HUES64 (cell line): Measurements from ENCODE around the gene APP.

Source experiments
- H3K27ac ChIP-seq: 2 replicates; pipeline ENCODE4 v1.7.0; 2013; ENCODE audit warnings: low read depth, low read length, inconsistent platforms
- H3K27me3 ChIP-seq: 2 replicates; pipeline ENCODE4 v1.6.1; 2013; ENCODE audit warnings: mild to moderate bottlenecking, low read length; ENCODE audit not compliant: insufficient read depth
- H3K36me3 ChIP-seq: 2 replicates; pipeline ENCODE4 v1.6.1; 2013; ENCODE audit warnings: mild to moderate bottlenecking, low read length; ENCODE audit not compliant: insufficient read depth
- H3K4me1 ChIP-seq: 2 replicates; pipeline ENCODE4 v1.6.1; 2013; ENCODE audit warnings: mild to moderate bottlenecking, low read length, moderate library complexity; ENCODE audit not compliant: insufficient read depth
- H3K4me3 ChIP-seq: 2 replicates; pipeline ENCODE4 v1.5.1; 2013; ENCODE audit warnings: mild to moderate bottlenecking, low read length, moderate library complexity
- H3K9ac ChIP-seq: 2 replicates; pipeline ENCODE4 v1.6.1; 2013; ENCODE audit warnings: mild to moderate bottlenecking, low read depth, low read length
- H3K9me3 ChIP-seq: 2 replicates; pipeline ENCODE4 v1.6.1; 2013; ENCODE audit warnings: low read depth, low read length; ENCODE audit not compliant: insufficient read depth
- WGBS: fragments of 150-250, 120-280 bp; methylation state at CpG from one replicate; pipeline ENCODE4 v1.1.7; 2013; ENCODE audit warnings: missing lambda C conversion rate; 5-methylcytosine and 5-hydroxymethylcytosine counted together

The APP gene

DNA sequence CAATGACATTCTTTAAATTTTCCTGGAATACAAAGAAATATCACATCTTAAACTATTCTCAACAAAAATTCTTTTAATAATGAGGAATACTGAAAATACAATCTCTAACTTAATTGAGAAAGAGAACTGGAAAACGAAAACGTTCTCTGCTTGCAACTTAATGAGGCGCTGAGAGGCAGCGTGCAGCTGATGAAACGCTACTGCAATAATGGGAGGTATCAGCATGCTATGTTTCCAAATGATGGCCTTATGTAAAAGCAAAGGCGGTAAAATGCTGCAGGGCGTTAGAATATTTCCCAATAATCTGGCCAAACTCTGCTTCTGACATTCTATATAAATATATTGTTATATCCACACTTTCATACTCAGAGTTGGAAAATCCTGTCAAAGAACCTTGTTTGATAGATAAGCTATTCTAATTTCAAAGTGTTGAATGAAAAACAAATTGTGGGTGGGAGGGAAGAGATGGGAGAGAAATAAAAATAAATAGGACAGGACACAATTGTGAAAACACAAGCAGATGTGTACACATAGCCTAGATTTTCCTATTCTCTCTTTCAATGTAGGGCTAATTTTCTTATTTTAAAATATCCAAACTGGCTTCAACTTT is 70.9 kb downstream of the APP start:
- Histone ChIP-seq H3K27me3 (no peaks in the 10 kb centered on the region), H3K9ac (no peak overlapping the region), H3K4me1 (peaks cover 39% of the 10 kb centered on the region), H3K9me3 (no peaks in the 10 kb centered on the region), H3K4me3 (no peak overlapping the region), H3K27ac (no peak overlapping the region), H3K36me3 (peaks cover 10% of the 10 kb centered on the region)
- WGBS = 89% methylated on average over 6 of the region's 7 CpGs

DNA sequence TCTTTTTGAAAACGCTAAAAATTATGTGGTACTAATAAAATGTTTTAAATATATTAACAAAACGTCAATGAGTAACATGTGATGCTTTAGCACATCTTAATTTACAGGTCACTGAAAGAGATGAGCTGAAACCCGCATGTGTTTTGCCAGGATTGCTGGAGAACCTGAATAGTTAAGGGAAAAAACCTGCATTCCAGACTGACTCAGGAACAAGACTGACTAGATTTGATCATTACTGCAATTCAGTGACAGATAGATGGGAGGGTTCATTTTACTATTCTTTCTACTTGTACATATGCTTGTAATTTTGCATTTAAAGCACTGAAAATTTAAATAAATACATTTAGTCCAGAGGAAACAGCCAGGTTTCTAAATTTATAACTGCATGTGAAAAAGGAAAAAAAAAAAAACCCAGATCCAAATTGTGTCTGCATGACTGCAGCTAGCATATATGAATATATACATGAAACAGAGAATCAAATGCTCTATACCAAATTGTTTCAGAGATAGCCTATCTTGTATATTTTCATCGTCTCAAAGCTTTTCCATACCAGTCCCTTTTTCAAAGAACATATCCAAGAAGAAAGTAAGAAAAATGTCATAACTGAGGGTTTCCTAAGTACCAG is 71.7 kb downstream of the APP start:
- WGBS = 88% methylated on average over 3 of the region's 4 CpGs
- Histone ChIP-seq H3K36me3 (peaks cover 8% of the 10 kb centered on the region), H3K4me1 (peaks cover 37% of the 10 kb centered on the region), H3K27ac (no peak overlapping the region), H3K4me3 (no peak overlapping the region), H3K27me3 (no peaks in the 10 kb centered on the region), H3K9ac (no peak overlapping the region), H3K9me3 (no peaks in the 10 kb centered on the region)

DNA sequence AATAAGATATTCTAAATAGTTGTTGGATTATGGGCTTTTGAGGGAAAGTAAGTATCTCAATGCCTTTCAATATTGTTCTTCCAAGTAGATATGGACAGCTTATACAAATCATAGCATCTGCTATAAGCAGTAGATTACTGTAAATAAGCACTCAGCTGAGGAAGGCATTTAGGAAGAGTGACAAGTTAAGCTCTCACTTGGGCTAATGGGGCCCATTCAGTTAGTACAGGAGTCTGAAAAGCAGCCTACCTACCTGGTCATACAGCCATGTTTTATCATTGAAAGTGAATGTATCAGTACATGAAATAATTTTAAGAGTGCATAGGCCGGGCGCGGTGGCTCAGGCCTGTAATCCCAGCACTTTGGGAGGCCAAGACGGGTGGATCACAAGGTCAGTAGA is 73.1 kb downstream of the APP start:
- Histone ChIP-seq H3K9ac (no peak overlapping the region), H3K9me3 (no peaks in the 10 kb centered on the region), H3K36me3 (peaks cover 3% of the 10 kb centered on the region), H3K4me1 (peaks cover 48% of the 10 kb centered on the region), H3K4me3 (no peak overlapping the region), H3K27me3 (no peaks in the 10 kb centered on the region), H3K27ac (no peak overlapping the region)
- 98% methylated on average over 4 of the region's 4 CpGs for WGBS

DNA sequence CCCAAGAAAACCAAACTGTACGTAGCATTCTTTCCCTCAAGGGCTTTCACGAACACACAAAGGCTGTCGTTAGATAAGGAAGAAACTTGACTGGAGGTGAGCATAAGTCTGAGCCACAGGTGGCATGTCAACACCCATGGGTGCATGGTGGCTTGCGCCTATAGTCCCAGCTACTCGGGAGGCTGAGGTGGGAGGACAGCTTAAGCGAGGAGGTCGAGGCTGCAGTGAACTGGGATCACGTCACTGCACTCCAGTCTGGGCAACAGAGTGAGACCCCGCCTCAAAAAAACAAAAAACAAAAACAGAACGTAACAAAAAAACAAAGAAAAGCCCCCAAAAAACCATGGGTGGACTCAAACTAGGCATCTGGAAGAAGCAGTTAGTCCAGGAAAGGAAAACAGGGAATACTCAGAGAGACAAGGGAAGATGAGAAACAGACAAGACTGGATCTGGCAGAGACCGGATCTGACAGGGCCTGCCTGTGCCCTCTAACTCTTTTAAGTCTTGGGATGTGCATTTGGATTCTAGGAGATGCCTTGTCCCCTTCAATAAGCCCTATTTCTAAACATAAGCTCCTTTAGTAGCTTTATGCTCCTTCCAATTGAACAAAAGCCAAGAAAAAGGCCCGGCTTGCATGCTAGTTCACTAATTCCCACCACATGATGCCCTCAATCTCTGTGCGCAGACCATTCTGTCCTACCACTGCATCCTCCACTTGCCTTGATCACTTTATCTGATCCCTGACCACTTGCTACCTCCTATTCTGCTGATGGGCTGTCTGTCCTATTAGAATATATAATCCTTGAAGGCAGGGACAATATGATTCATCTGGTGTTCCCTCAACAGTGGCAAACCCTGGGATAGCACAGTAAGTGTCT is 73.8 kb downstream of the APP start:
- no peak overlapping the region for H3K9ac ChIP-seq
- peaks cover 3% of the 10 kb centered on the region for H3K36me3 ChIP-seq
- no peaks in the 10 kb centered on the region for H3K9me3 ChIP-seq
- no peaks in the 10 kb centered on the region for H3K27me3 ChIP-seq
- 95% methylated on average over 13 of the region's 13 CpGs for WGBS
- H3K27ac ChIP-seq = no peak overlapping the region
- H3K4me3 ChIP-seq = no peak overlapping the region
- H3K4me1 ChIP-seq = peaks cover 55% of the 10 kb centered on the region

DNA sequence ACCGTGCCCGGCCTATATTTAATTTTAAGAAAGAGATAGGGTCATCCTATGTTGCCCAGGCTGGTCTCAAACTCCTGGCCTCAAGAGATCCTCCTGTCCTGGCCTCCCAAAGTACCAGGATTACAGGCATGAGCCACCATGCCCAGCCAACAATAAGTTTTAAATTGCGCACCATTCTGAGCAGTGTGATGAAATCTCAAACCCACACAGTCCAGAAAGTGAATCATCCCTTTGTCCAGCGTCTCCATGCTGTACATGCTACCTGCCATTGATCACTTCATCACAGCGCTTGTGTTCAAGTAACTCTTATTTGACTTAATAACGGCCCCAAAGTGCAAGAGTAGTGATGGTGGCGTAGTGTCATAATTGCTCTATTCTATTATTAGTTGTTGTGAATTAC is 75.4 kb downstream of the APP start:
- peaks cover 58% of the 10 kb centered on the region for H3K4me1 ChIP-seq
- H3K9ac ChIP-seq = no peak overlapping the region
- no peak overlapping the region for H3K27ac ChIP-seq
- WGBS = 93% methylated on average over 6 of the region's 7 CpGs
- H3K36me3 ChIP-seq = peaks cover 4% of the 10 kb centered on the region
- no peaks in the 10 kb centered on the region for H3K9me3 ChIP-seq
- no peaks in the 10 kb centered on the region for H3K27me3 ChIP-seq
- H3K4me3 ChIP-seq = no peak overlapping the region

DNA sequence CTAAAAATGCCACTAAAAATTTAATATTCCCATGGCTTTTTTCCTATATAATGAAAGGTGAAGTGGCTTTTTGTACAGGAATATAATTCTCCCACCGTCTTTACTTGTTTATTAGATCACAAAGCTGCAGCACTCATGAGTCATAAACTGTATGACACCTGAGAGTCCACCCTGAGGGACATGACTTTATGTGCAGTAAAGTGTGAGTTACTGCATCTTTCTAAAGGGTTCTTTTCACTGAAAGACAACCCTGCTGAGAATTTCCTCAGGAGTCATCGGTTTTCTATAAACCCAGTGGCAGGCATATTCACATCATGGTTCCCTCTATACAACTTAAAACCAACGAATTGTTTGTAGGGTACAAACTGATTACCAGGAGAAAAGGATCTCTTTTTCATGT is 77.4 kb downstream of the APP start:
- H3K9me3 ChIP-seq = no peaks in the 10 kb centered on the region
- no peak overlapping the region for H3K4me3 ChIP-seq
- peak overlapping the region; percentile 42; the same call in 1 of the 2 replicates for H3K27ac ChIP-seq
- H3K9ac ChIP-seq = no peak overlapping the region
- H3K27me3 ChIP-seq = no peaks in the 10 kb centered on the region
- 65% methylated on average over 3 of the region's 3 CpGs for WGBS
- peaks cover 24% of the 10 kb centered on the region for H3K36me3 ChIP-seq
- H3K4me1 ChIP-seq = peaks cover 39% of the 10 kb centered on the region

DNA sequence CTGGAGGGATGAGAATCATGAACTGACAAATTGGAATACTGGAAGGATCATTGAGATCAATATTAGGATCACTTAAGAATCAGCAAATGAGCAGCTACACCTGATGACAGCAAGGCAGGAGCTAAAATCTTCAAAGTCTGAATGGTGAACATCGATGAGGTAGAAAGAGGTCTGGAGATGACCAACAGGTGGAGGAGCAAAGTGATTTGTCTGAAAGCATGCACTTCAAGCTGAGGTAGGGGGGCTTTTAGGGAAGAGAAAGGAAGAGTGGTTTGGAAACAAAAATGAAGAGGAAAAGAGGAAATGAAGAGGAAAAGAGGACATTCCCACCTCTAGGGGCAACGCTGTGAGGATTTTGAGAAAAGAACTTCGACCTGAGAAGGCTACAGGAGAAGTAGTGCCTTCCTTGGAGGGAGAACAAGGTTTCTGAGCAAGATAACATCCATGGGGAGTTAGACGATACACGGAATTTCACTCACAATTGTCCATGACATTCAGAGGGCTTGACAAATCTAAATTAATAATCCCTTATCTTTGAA is 79.0 kb downstream of the APP start:
- Histone ChIP-seq H3K4me3 (no peak overlapping the region), H3K27me3 (no peaks in the 10 kb centered on the region), H3K9me3 (no peaks in the 10 kb centered on the region), H3K4me1 (peaks cover 39% of the 10 kb centered on the region), H3K27ac (peak overlapping the region; percentile 18; the same call in 1 of the 2 replicates), H3K9ac (no peak overlapping the region), H3K36me3 (peaks cover 38% of the 10 kb centered on the region)
- 87% methylated on average over 5 of the region's 5 CpGs for WGBS

DNA sequence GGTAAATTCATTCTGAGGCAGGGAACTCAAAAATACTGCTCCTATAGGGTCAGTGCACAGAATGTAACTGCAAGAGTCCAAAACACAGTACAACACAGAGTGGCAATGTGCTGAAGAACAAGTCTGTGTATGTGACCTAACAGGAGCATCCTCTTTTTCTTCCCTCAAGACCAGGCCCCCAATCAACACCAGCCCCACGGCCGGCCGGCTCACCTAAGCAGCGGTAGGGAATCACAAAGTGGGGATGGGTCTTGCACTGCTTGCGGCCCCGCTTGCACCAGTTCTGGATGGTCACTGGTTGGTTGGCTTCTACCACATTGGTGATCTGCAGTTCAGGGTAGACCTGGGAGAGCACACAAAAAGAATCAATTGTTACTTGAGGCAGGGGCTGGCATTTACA is 80.8 kb downstream of the APP start:
- WGBS = 94% methylated on average over 6 of the region's 6 CpGs
- Histone ChIP-seq H3K4me3 (no peak overlapping the region), H3K9ac (no peak overlapping the region), H3K9me3 (no peaks in the 10 kb centered on the region), H3K4me1 (peaks cover 36% of the 10 kb centered on the region), H3K36me3 (peaks cover 49% of the 10 kb centered on the region), H3K27ac (no peak overlapping the region), H3K27me3 (no peaks in the 10 kb centered on the region)

DNA sequence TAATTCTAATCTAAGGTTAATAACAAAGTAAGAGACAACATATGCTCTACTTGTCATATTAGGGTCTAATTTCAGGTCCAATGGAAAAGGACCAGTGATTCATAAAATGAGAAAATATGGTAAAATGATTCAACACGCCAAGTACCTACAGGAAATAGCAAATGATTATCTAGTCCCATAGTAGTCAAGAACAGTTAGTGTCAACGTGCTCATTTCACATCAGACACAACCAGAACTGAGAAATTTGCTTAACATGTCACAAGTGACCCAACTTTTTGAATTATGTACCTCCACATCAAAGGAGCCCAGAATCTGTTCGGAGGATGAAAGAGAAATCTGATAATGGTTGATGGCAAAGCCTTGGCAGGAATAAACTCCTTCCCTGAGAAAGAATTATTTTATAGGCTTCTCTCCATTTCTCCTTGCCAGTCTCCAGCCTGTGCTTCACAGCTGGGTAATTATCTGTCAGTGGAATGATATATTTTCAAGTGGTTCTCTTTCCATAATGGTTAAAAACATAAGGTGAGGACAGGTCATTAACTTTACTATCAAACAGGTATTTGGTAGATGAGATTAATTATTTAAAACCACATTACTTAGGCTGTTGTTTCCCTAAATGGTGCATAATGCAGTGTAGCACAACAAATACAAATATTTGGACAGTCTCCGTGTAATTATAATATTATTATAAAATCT is 83.2 kb downstream of the APP start:
- H3K27ac ChIP-seq = no peak overlapping the region
- H3K9me3 ChIP-seq = no peaks in the 10 kb centered on the region
- no peaks in the 10 kb centered on the region for H3K27me3 ChIP-seq
- H3K9ac ChIP-seq = no peak overlapping the region
- WGBS = 93% methylated on average over 2 of the region's 4 CpGs
- peaks cover 33% of the 10 kb centered on the region for H3K4me1 ChIP-seq
- no peak overlapping the region for H3K4me3 ChIP-seq
- H3K36me3 ChIP-seq = peaks cover 53% of the 10 kb centered on the region

DNA sequence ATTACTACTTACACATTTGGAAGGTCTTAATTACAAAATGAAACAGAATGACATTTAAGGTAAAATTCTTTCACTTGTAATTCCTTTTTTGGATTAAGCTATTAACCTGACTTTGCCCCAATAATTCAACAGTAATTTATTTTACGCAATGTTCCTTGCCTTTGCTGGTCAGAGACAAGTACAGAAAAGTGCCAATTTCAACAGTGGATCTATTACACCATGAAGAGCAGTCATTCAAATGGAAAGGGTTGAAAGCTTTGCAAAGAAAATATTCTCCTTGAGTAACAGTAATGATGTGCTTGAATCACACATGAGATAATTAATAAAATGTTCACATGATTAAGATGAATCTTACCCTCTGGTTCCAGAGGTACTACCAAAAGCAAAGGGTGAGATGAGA is 84.7 kb downstream of the APP start:
- peaks cover 53% of the 10 kb centered on the region for H3K36me3 ChIP-seq
- no peak overlapping the region for H3K9ac ChIP-seq
- no peaks in the 10 kb centered on the region for H3K27me3 ChIP-seq
- H3K9me3 ChIP-seq = no peaks in the 10 kb centered on the region
- 94% methylated on average over 1 of the region's 1 CpG for WGBS
- no peak overlapping the region for H3K4me3 ChIP-seq
- H3K27ac ChIP-seq = no peak overlapping the region
- peaks cover 30% of the 10 kb centered on the region for H3K4me1 ChIP-seq

DNA sequence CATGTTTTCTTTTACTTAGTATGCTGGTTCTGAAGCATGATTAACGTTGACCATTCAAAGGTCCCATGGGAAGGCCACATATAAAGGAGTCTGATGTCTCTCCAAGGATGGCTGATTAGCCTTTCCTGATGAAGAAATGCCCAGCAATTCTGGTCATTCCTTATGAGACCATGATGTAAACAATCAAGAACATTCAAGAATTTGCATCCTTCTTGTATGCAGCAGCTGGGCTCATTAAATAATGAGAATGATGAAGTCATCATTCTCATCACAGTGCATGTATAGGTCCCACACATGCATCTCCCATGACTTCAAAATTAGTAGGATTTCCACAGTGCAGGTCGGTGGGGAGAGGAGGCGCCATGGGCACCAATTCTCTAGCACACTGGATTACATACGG is 85.4 kb downstream of the APP start:
- 93% methylated on average over 4 of the region's 4 CpGs for WGBS
- no peak overlapping the region for H3K9ac ChIP-seq
- H3K9me3 ChIP-seq = no peaks in the 10 kb centered on the region
- peaks cover 52% of the 10 kb centered on the region for H3K36me3 ChIP-seq
- H3K4me1 ChIP-seq = peaks cover 35% of the 10 kb centered on the region
- no peak overlapping the region for H3K27ac ChIP-seq
- H3K27me3 ChIP-seq = no peaks in the 10 kb centered on the region
- H3K4me3 ChIP-seq = no peak overlapping the region
